H9 (cell line): ENCODE measurements around the gene BCLAF3. TPM values are rescaled to one million over a fixed set of nuclear protein-coding genes. Genes with fewer than 3 reads are reported as not detected.

ENCODE experiments used
- DNase-seq: peaks from one replicate; pipeline ENCODE4 v3.0.0-alpha.2; 2017
- H2AFZ ChIP-seq: one replicate; pipeline ENCODE4 v1.6.1; 2013; ENCODE audit warnings: mild to moderate bottlenecking, low read length, control low read depth, moderate library complexity
- H2AK5ac ChIP-seq: 2 replicates; pipeline ENCODE4 v1.6.1; 2013; ENCODE audit warnings: low read length, control low read depth, mixed read lengths; ENCODE audit not compliant: insufficient read length
- H2BK120ac ChIP-seq: one replicate; pipeline ENCODE4 v1.6.1; 2013; ENCODE audit warnings: low read depth, mild to moderate bottlenecking, low read length, control low read depth, inconsistent platforms; ENCODE audit not compliant: poor library complexity, severe bottlenecking
- H2BK12ac ChIP-seq: 2 replicates; pipeline ENCODE4 v1.6.1; 2013; ENCODE audit warnings: low read length, control low read depth, mixed read lengths, low read depth; ENCODE audit not compliant: insufficient read length
- H2BK15ac ChIP-seq: 2 replicates; pipeline ENCODE4 v1.6.1; 2013; ENCODE audit warnings: low read depth, low read length, control low read depth
- H2BK20ac ChIP-seq: one replicate; pipeline ENCODE4 v1.6.1; 2013; ENCODE audit warnings: low read depth, mild to moderate bottlenecking, low read length, control low read depth, inconsistent platforms; ENCODE audit not compliant: poor library complexity, severe bottlenecking
- H2BK5ac ChIP-seq: 2 replicates; pipeline ENCODE4 v1.6.1; 2013; ENCODE audit warnings: low read length, control low read depth, mixed read lengths; ENCODE audit not compliant: insufficient read length
- H3K14ac ChIP-seq: 2 replicates; pipeline ENCODE4 v1.6.1; 2013; ENCODE audit warnings: low read length, control low read depth; ENCODE audit not compliant: insufficient read depth
- H3K18ac ChIP-seq: 2 replicates; pipeline ENCODE4 v1.6.1; 2013; ENCODE audit warnings: low read depth, mild to moderate bottlenecking, mixed read lengths, low read length, control low read depth; ENCODE audit not compliant: insufficient read length
- H3K23ac ChIP-seq: 2 replicates; pipeline ENCODE4 v1.6.1; 2013; ENCODE audit warnings: low read length, control low read depth, mixed read lengths, low read depth; ENCODE audit not compliant: insufficient read length
- H3K23me2 ChIP-seq: 2 replicates; pipeline ENCODE4 v1.6.1; 2013; ENCODE audit warnings: low read depth, mild to moderate bottlenecking, mixed read lengths, low read length, control low read depth; ENCODE audit not compliant: insufficient read length, poor library complexity, severe bottlenecking
- H3K27ac ChIP-seq: 2 replicates; pipeline ENCODE4 v1.5.1; 2013; ENCODE audit warnings: low read length, control low read depth, mixed read lengths, low read depth; ENCODE audit not compliant: insufficient read length
- H3K27me3 ChIP-seq: 2 replicates; pipeline ENCODE4 v1.6.1; 2013; ENCODE audit warnings: low read length, control low read depth, inconsistent platforms; ENCODE audit not compliant: insufficient read depth
- H3K4ac ChIP-seq: 2 replicates; pipeline ENCODE4 v1.6.1; 2013; ENCODE audit warnings: low read depth, mild to moderate bottlenecking, control low read depth, inconsistent platforms, low read length, moderate library complexity
- H3K4me1 ChIP-seq: 2 replicates; pipeline ENCODE4 v1.6.1; 2013; ENCODE audit warnings: low read length, control low read depth, inconsistent platforms; ENCODE audit not compliant: insufficient read depth
- H3K4me2 ChIP-seq: 2 replicates; pipeline ENCODE4 v1.6.1; 2013; ENCODE audit warnings: low read length, control low read depth, mixed read lengths; ENCODE audit not compliant: insufficient read length, insufficient read depth
- H3K56ac ChIP-seq: 2 replicates; pipeline ENCODE4 v1.6.1; 2013; ENCODE audit warnings: low read depth, mild to moderate bottlenecking, mixed read lengths, low read length, control low read depth; ENCODE audit not compliant: insufficient read length
- H3K79me1 ChIP-seq: 2 replicates; pipeline ENCODE4 v1.6.1; 2013; ENCODE audit warnings: low read depth, mild to moderate bottlenecking, moderate library complexity, low read length, control low read depth, inconsistent platforms; ENCODE audit not compliant: insufficient read depth, poor library complexity, severe bottlenecking
- H3K79me2 ChIP-seq: 2 replicates; pipeline ENCODE4 v1.6.1; 2013; ENCODE audit warnings: low read length, control low read depth, inconsistent platforms; ENCODE audit not compliant: insufficient read depth
- H3K9ac ChIP-seq: 2 replicates; pipeline ENCODE4 v1.6.1; 2013; ENCODE audit warnings: low read length, control low read depth, mixed read lengths; ENCODE audit not compliant: insufficient read length; ENCODE audit errors: extremely low read depth
- H3K9me3 ChIP-seq: one replicate; pipeline ENCODE4 v1.6.1; 2013; ENCODE audit warnings: low read depth, low read length, inconsistent platforms; ENCODE audit not compliant: control insufficient read depth
- H3T11ph ChIP-seq: one replicate; pipeline ENCODE4 v1.6.1; 2013; ENCODE audit warnings: mild to moderate bottlenecking, low read length, control low read depth, inconsistent platforms
- H4K20me1 ChIP-seq: one replicate; pipeline ENCODE4 v1.6.1; 2013; ENCODE audit not compliant: control insufficient read depth, insufficient read length, insufficient read depth
- H4K5ac ChIP-seq: 2 replicates; pipeline ENCODE4 v1.6.1; 2013; ENCODE audit warnings: low read depth, mild to moderate bottlenecking, mixed read lengths, low read length, control low read depth; ENCODE audit not compliant: insufficient read length
- H4K8ac ChIP-seq: replicated peaks from 2 replicates; pipeline ENCODE4 v1.6.1; 2013; ENCODE audit warnings: low read length, control low read depth, mixed read lengths, low read depth; ENCODE audit not compliant: insufficient read length
- H4K91ac ChIP-seq: 2 replicates; pipeline ENCODE4 v1.6.1; 2013; ENCODE audit warnings: low read depth, mild to moderate bottlenecking, moderate library complexity, mixed read lengths, low read length, control low read depth; ENCODE audit not compliant: insufficient read length
- H3K27ac Mint-ChIP-seq, 3 experiments: 2 replicates in 2 of 3; 3 replicates in 1 of 3; pipeline ENCODE4 v1.8.0; 2020 to 2021; ENCODE audit warnings: mixed read lengths in 3 of 3, mild to moderate bottlenecking in 1 of 3, moderate library complexity in 1 of 3
- H3K27me3 Mint-ChIP-seq: 2 replicates; pipeline ENCODE4 v1.8.0; 2021; ENCODE audit warnings: low read depth, mild to moderate bottlenecking, moderate library complexity, mixed read lengths
- H3K36me3 Mint-ChIP-seq, 3 experiments: 2 replicates in 2 of 3; 3 replicates in 1 of 3; pipeline ENCODE4 v1.8.0; 2020 to 2021; ENCODE audit warnings: low read depth in 3 of 3, mixed read lengths in 3 of 3; ENCODE audit not compliant: insufficient read depth in 1 of 3
- H3K4me1 Mint-ChIP-seq, 2 experiments: 2 replicates each; pipeline ENCODE4 v1.8.0; 2020; ENCODE audit warnings: mixed read lengths in 2 of 2
- H3K4me3 Mint-ChIP-seq, 2 experiments: 2 replicates in 1 of 2; 3 replicates in 1 of 2; pipeline ENCODE4 v1.8.0; 2020 to 2021; ENCODE audit warnings: mild to moderate bottlenecking in 2 of 2, mixed read lengths in 2 of 2, moderate library complexity in 1 of 2
- H3K9me3 Mint-ChIP-seq, 2 experiments: 2 replicates in 1 of 2; 3 replicates in 1 of 2; pipeline ENCODE4 v1.8.0; 2020; ENCODE audit warnings: mild to moderate bottlenecking in 2 of 2, mixed read lengths in 2 of 2, moderate library complexity in 1 of 2
- CTCF ChIP-seq: fragments of 200-600 bp; sonication (generic); conservative IDR thresholded peaks from 3 replicates; pipeline ENCODE4 v1.8.0; 2021; ENCODE audit warnings: antibody characterized with exemption, mild to moderate bottlenecking
- WGBS: extraction: QIAGEN DNeasy Blood & Tissue Kit; methylation state at CpG from one replicate; pipeline ENCODE4 v1.1.7; 2013; ENCODE audit warnings: missing lambda C conversion rate, low lambda C conversion rate, mixed read lengths; ENCODE audit not compliant: insufficient read length; ENCODE audit errors: extremely low coverage; 5-methylcytosine and 5-hydroxymethylcytosine counted together
- total RNA-seq: library from RNA; stranded (reverse); gene quantifications from 2 replicates; pipeline ENCODE4 v1.2.1, GENCODE V29; 2021

The BCLAF3 gene
- total RNA-seq, 1 experiment from 2014 or later, result 7.9 TPM

- H4K8ac ChIP-seq, result no peak overlapping the region
- H3K4me2 ChIP-seq, result no peak overlapping the region
- H3K9me3 ChIP-seq, result peaks cover 12% of the 10 kb centered on the region
- no peak overlapping the region for H4K91ac ChIP-seq
- Mint-ChIP-seq H3K4me3 (no peak overlapping the region), H3K4me1 (peaks cover 0 to 6% of the 10 kb centered on the region in 2 experiments; a peak in 2 of 4 replicates), H3K9me3 (peaks cover 43 to 44% of the 10 kb centered on the region in 2 experiments), H3K36me3 (peaks cover 6 to 19% (median 10%) of the 10 kb centered on the region in 3 experiments; a peak in 6 of 7 replicates), H3K27ac (peak overlapping the region in 1 of 3 experiments; percentile 40; a peak in 1 of 7 replicates), H3K27me3 (peaks cover 3% of the 10 kb centered on the region; the same call in 1 of the 2 replicates)
- H3K9ac ChIP-seq, result no peak overlapping the region
- no peak overlapping the region for H3T11ph ChIP-seq
- no CpG with 5 or more reads among the region's 5 CpGs for WGBS
- H2AK5ac ChIP-seq, result no peak overlapping the region
- H3K23ac ChIP-seq, result no peak overlapping the region
- no peak overlapping the region for H2BK20ac ChIP-seq
- H2BK12ac ChIP-seq, result no peak overlapping the region
- TF ChIP-seq CTCF, result no peak
- no peaks in the 10 kb centered on the region for H3K4me1 ChIP-seq
- no peaks in the 10 kb centered on the region for H4K20me1 ChIP-seq
- no peak overlapping the region for H2BK5ac ChIP-seq
- H4K5ac ChIP-seq, result no peak overlapping the region
- H3K23me2 ChIP-seq, result no peaks in the 10 kb centered on the region
- DNase-seq, result no peak
- H3K27ac ChIP-seq, result no peak overlapping the region
- no peak overlapping the region for H2BK15ac ChIP-seq
- H3K27me3 ChIP-seq, result no peaks in the 10 kb centered on the region
- no peak overlapping the region for H3K14ac ChIP-seq
- no peak overlapping the region for H2BK120ac ChIP-seq
- no peak overlapping the region for H3K56ac ChIP-seq
- no peak overlapping the region for H3K4ac ChIP-seq
- no peak overlapping the region for H3K18ac ChIP-seq
- no peaks in the 10 kb centered on the region for H3K79me2 ChIP-seq
- no peak overlapping the region for H2AFZ ChIP-seq
- no peaks in the 10 kb centered on the region for H3K79me1 ChIP-seq
These were observed 3.0 kb downstream of the BCLAF3 start for GRCh38 chrX:19987856-19988255.
